Tibial nerve (tissue), 4 donors: Measurements from ENCODE around the gene LRRC4.

Source experiments
- CTCF ChIP-seq, 5 experiments: fragments of 200-600 bp in 3 of 5; fragments of 450-650 bp in 2 of 5; sonication (generic) in 3 of 5; IDR thresholded peaks; one replicate each; pipeline ENCODE4 v1.5.1; 2016 to 2019; ENCODE audit warnings: antibody characterized with exemption in 5 of 5, mild to moderate bottlenecking in 3 of 5, moderate library complexity in 2 of 5
- EP300 ChIP-seq, 2 donors: sonication (generic); formaldehyde crosslinking; IDR thresholded peaks; one replicate each; pipeline ENCODE4 v1.6.1; 2017; ENCODE audit warnings: antibody characterized with exemption in 2 of 2, mild to moderate bottlenecking in 1 of 2

- TF ChIP-seq CTCF (IDR thresholded peaks at IDR 0.05) = no peak
- no peak for TF ChIP-seq EP300 (IDR thresholded peaks at IDR 0.05)
Observed at GRCh38 chr7:128045158-128045557, 13.9 kb upstream of the LRRC4 start.
